Activated naive CD8-positive, alpha-beta T cell treated with anti-CD3 and anti-CD28 coated beads, Interleukin-2, amount 50 U/mL, for 24 hours (primary cell): ENCODE results near the gene GYG2.
"Not testable (repeated sequence)": the region's sequence is repeated elsewhere in the genome, so short reads cannot be mapped to it uniquely, and the experiment has no call there.

Experiments
- ATAC-seq: fragments of 150-1000 bp; cut with Tn5 transposase; one replicate; pipeline ENCODE4 v1.10.0; 2021
- DNase-seq: peaks from one replicate; pipeline ENCODE4 v3.0.0; 2021
- H3K27ac Mint-ChIP-seq: one replicate; pipeline ENCODE4 v1.8.0; 2021; ENCODE audit warnings: mild to moderate bottlenecking, mixed read lengths
- H3K27me3 Mint-ChIP-seq: one replicate; pipeline ENCODE4 v1.8.0; 2021; ENCODE audit warnings: mixed read lengths
- H3K36me3 Mint-ChIP-seq: one replicate; pipeline ENCODE4 v1.8.0; 2021; ENCODE audit warnings: low read depth, mixed read lengths
- H3K4me1 Mint-ChIP-seq: one replicate; pipeline ENCODE4 v1.8.0; 2021; ENCODE audit warnings: mixed read lengths
- H3K4me3 Mint-ChIP-seq: one replicate; pipeline ENCODE4 v1.8.0; 2021; ENCODE audit warnings: mild to moderate bottlenecking, moderate library complexity, mixed read lengths
- H3K9me3 Mint-ChIP-seq: one replicate; pipeline ENCODE4 v1.8.0; 2021; ENCODE audit warnings: mixed read lengths

The GYG2 gene

DNA sequence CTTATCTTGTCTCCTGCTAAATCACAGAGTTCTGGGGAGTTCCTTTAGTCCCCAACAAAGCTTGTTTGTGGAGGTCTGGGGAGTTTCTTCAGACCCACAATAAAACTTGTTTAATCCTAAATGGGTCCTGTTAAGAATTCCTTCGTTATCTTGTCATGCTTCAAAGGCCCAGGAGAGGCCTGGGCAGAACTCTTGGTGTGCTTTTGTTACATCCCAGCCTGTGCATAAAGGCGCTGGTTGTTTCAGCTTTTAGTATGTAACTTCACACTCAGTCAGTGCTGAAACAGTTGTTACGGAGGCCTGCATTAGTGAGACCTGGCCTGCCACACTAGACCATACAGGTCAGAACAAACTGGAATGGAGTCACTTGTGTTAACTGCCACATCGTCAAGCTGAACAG lies 97.5 kb downstream of the GYG2 start:
- H3K9me3 Mint-ChIP-seq, ATAC-seq, H3K27ac Mint-ChIP-seq, H3K4me3 Mint-ChIP-seq, H3K36me3 Mint-ChIP-seq, DNase-seq, H3K27me3 Mint-ChIP-seq, H3K4me1 Mint-ChIP-seq: not testable (repeated sequence)

DNA sequence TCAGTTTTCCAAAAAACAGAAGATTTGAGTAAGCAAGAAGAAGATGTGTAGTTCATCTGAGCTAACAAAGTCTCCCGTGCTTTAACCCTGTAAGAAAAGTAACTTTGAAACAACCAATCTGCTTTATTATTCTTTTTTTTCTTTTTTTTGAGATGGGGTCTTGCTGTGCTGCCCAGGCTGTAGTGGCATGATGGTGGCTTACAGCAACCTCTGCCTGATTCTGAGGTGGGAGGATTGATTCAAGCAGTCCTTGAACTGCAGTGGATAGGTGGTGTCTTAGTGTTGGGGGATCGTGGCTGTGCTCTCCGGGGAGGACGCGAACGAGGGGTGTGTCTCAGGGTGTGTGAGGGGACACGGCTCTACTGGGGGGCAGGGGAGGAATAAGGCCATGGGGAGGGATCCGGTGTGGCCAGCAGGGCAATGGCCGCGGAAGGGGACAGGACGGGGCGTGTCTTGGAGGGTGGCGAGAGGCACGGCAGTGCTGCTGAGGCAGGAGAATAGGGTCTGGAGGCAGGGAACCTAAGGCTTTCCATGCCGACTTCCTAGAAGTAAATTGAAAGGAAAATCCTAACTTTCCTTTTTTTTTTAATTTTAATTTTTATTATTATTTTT lies 98.0 kb downstream of the GYG2 start:
- H3K4me1 Mint-ChIP-seq = peaks cover 2% of the 10 kb centered on the region
- no peak for ATAC-seq
- H3K4me3 Mint-ChIP-seq = no peak overlapping the region
- H3K27ac Mint-ChIP-seq = no peak overlapping the region
- DNase-seq = no peak
- H3K9me3 Mint-ChIP-seq = no peaks in the 10 kb centered on the region
- no peaks in the 10 kb centered on the region for H3K36me3 Mint-ChIP-seq
- peaks cover 5% of the 10 kb centered on the region for H3K27me3 Mint-ChIP-seq

DNA sequence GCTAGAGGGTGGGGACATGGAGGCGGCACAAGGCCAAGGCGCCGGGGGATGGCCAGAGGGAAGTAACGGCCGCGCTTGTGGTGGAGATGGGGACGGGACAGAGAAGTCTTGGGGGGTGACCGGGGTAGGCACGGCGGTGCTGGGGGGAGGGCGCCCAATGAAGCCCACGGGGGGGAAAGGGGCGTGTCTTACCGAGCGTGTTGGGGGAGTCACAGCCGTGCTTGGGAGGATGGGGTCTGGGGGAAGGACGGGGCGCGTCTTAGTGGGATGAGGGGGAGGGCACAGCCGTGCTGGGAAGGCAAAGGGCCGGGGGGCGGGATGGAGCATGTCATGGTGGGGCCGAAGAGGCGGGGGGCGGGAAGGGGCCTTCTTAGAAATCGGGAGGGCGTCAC lies 99.5 kb downstream of the GYG2 start:
- H3K9me3 Mint-ChIP-seq = no peaks in the 10 kb centered on the region
- H3K27ac Mint-ChIP-seq = no peak overlapping the region

DNA sequence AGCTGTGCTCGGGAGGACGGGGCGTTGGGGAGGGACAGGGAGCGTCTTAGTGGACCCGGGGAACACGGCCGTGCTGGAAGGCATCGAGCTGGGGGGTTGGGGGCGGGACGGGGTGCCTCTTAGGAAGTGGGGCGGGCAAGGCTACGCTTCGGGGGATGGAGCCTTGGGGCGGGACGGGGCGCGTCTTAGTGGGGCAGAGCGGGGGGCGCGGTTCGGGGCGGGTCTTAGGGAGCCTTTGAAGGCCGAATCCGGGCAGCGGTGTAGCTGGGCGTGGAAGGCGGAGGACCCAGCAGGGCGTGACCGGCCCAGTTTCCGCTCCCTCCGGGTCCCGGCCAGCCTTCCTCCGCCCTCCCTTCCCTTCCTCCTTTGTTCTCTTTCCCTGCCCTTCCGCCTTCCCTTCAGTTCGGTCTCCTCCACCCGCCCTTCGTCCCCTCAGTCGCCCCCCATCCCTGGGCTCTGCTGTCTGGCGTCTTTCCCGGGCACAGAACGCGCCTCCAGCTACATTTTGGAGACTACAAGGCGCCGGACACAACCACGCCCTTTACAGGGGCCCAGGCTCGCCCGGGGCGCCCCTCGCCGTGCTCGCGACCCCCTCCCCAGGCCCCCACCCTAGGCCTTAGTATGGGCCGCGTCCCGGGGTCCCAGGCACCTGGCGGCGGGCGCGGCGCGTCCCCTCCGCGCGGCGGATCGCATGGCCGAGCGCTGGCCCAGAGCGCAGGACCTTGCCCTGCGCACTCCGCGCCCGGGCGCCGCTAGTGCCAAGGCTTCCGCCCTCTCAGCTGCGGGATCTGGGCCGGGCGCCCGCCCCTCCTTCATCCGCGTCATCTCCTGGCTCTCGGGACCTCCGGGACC lies 100.1 kb downstream of the GYG2 start, which contains the start of gene ARSD:
ARSD (minus strand) TSS at position 757 of the 852 bp plus-strand sequence; CDS start at position 693, 64 bp downstream.
- Mint-ChIP-seq H3K27me3 (peaks cover 5% of the 10 kb centered on the region), H3K9me3 (no peaks in the 10 kb centered on the region), H3K27ac (no peak within 1 kb of the TSS), H3K4me3 (peak within 1 kb of the TSS; percentile 74), H3K36me3 (no peaks in the 10 kb centered on the region), H3K4me1 (peaks cover 2% of the 10 kb centered on the region)
- peak; percentile 94 for ATAC-seq
- peak; percentile 55 for DNase-seq

More for the DNA sequence above, 99.5 kb downstream of the GYG2 start:
- H3K27me3 Mint-ChIP-seq = peaks cover 5% of the 10 kb centered on the region
- H3K36me3 Mint-ChIP-seq = no peaks in the 10 kb centered on the region
- H3K4me3 Mint-ChIP-seq = peak overlapping the region; percentile 50
- DNase-seq (peak; percentile 3), ATAC-seq (no peak)
- peaks cover 2% of the 10 kb centered on the region for H3K4me1 Mint-ChIP-seq

DNA sequence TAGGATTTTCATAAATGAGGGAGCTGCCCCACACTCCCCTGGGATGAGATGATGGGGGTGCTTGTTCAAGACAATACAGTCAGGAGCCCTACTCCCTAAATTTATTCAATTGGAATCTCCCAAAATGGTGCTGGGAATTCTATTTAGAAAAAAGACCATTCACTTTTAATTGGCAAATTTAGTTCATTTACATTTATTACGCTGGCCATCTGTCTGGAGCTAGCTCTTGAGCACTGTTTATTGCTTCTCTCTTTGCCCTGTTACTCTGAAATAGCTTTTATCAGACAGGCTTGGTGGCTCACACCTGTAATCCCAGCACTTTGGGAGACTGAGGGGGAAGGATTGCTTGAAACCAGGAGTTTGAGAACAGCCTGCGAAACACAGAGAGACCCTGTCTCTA lies 102.4 kb downstream of the GYG2 start:
- DNase-seq = no peak
- no peak for ATAC-seq
- H3K4me1 Mint-ChIP-seq = peaks cover 2% of the 10 kb centered on the region
- H3K27ac Mint-ChIP-seq = no peak overlapping the region
- no peak overlapping the region for H3K4me3 Mint-ChIP-seq
- peaks cover 5% of the 10 kb centered on the region for H3K27me3 Mint-ChIP-seq
- no peaks in the 10 kb centered on the region for H3K9me3 Mint-ChIP-seq
- no peaks in the 10 kb centered on the region for H3K36me3 Mint-ChIP-seq

DNA sequence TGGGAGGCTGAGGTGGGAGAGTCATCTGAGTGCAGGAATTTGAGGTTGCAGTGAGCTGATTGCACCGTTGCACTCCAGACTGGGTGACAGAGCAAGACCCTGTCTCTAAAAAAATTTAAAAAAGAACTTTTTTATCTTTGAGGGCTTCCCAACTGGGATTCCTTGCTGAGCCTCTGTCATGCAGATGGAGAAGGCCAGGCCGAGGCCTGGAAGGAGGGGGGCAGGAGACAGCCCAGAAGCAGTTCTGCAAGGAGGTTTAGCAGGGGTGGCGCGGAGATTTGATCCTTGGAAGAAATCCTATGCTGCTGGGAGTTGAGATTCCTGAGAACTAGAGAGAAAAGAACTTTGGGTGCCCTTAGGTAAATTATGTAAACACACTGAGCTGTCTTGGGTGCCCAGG lies 102.9 kb downstream of the GYG2 start:
- Mint-ChIP-seq H3K4me1 (peaks cover 2% of the 10 kb centered on the region), H3K36me3 (no peaks in the 10 kb centered on the region), H3K27me3 (peaks cover 5% of the 10 kb centered on the region), H3K27ac (no peak overlapping the region), H3K4me3 (no peak overlapping the region), H3K9me3 (no peaks in the 10 kb centered on the region)
- no peak for ATAC-seq
- DNase-seq = no peak
